ENCODE data around the gene ABLIM1.

DNA sequence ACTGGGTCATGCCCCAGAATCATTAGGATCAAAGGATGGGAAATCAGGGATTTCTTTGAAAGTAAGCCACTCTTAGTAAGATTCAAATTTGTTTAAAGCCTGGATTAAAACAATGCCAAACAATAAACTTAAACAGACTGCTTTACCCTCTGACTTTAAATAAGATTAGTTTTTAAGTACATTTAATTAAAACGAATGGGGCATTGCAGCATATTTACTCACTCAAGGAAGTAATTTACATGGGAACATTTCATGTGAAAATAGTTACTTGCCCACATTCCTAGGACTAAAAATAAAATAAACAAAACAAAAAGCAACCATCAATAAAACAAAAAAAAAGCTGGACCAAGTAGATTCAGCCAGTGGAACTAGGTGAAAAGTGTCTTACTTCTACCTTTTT lies 7.8 kb downstream of the ABLIM1 start:
- TF ChIP-seq, protein P1, sequence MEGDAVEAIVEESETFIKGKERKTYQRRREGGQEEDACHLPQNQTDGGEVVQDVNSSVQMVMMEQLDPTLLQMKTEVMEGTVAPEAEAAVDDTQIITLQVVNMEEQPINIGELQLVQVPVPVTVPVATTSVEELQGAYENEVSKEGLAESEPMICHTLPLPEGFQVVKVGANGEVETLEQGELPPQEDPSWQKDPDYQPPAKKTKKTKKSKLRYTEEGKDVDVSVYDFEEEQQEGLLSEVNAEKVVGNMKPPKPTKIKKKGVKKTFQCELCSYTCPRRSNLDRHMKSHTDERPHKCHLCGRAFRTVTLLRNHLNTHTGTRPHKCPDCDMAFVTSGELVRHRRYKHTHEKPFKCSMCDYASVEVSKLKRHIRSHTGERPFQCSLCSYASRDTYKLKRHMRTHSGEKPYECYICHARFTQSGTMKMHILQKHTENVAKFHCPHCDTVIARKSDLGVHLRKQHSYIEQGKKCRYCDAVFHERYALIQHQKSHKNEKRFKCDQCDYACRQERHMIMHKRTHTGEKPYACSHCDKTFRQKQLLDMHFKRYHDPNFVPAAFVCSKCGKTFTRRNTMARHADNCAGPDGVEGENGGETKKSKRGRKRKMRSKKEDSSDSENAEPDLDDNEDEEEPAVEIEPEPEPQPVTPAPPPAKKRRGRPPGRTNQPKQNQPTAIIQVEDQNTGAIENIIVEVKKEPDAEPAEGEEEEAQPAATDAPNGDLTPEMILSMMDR (IDR thresholded peaks at IDR 0.05): no peak
- no peak for TF ChIP-seq ZFX (IDR thresholded peaks at IDR 0.05; ENCODE audit: borderline replicate concordance)

Data from 22Rv1 (cell line).